Nephron progenitor cell (in vitro differentiated cells): ENCODE data around the gene GCSAM.

Experiments
- DNase-seq: peaks from one replicate; pipeline ENCODE4 v3.0.0; 2021
- H3K27ac Mint-ChIP-seq: 2 replicates; pipeline ENCODE4 v1.8.0; 2021; ENCODE audit warnings: mild to moderate bottlenecking, moderate library complexity, mixed read lengths
- H3K27me3 Mint-ChIP-seq: 2 replicates; pipeline ENCODE4 v1.8.0; 2021; ENCODE audit warnings: mild to moderate bottlenecking, low read depth, mixed read lengths; ENCODE audit not compliant: poor library complexity
- H3K36me3 Mint-ChIP-seq: 2 replicates; pipeline ENCODE4 v1.8.0; 2021; ENCODE audit warnings: low read depth, mixed read lengths
- H3K4me1 Mint-ChIP-seq: 2 replicates; pipeline ENCODE4 v1.8.0; 2021; ENCODE audit warnings: mixed read lengths
- H3K4me3 Mint-ChIP-seq: 2 replicates; pipeline ENCODE4 v1.8.0; 2021; ENCODE audit warnings: mild to moderate bottlenecking, moderate library complexity, mixed read lengths
- H3K9me3 Mint-ChIP-seq: 2 replicates; pipeline ENCODE4 v1.8.0; 2021; ENCODE audit warnings: mild to moderate bottlenecking, moderate library complexity, mixed read lengths
- TF ChIP-seq, protein P1 (sequence below): fragments of 200-600 bp; sonication (generic); IDR thresholded peaks from 2 replicates; pipeline ENCODE4 v1.5.0; 2021; ENCODE audit warnings: antibody characterized with exemption

The GCSAM gene

DNA sequence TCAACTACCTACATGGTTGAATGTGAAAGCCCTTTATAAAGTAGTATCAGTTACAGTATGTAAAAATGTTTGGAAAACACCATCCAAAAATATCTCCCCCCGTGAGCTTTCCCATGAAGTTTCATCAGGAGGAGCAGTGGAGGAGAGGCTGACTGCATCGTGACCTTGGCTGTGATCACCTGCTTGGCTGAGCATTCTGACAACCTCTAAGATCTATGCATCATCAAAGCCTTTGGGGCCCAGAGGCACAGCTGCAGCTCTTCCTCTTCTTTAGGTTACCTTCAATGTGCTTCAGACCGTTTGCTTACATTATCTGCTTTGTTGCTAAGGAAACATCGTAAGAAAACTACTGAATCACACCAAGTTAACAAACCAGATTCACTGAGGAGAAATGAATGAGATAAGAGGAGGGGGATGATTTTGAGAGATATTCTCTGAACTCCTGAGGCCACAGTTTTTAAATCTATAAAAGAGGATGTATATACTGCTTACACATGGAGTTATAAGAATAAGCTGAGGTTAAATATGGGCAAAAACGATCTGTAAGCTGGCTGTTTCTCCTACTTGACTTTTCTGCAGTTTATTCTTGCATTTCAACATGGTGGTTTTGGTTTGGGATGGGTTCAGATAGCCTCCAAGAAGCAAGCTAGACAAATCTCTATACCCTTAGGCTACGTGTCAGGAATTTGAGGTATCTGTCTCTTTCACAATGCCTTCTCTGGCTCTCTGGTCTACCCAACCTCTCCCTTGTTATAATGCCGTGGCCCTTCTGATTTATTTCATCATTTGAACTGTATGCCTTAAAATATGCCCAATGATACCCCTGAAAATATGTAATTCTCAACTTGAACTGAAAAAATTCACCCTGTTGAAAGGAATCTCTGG is 4.0 kb downstream of the GCSAM start:
- DNase-seq, result no peak
- Mint-ChIP-seq H3K4me3 (no peak overlapping the region), H3K4me1 (peaks cover 77% of the 10 kb centered on the region), H3K27ac (peak overlapping the region; percentile 52), H3K27me3 (no peaks in the 10 kb centered on the region), H3K9me3 (no peaks in the 10 kb centered on the region), H3K36me3 (peaks cover 48% of the 10 kb centered on the region)
- TF ChIP-seq, protein P1, sequence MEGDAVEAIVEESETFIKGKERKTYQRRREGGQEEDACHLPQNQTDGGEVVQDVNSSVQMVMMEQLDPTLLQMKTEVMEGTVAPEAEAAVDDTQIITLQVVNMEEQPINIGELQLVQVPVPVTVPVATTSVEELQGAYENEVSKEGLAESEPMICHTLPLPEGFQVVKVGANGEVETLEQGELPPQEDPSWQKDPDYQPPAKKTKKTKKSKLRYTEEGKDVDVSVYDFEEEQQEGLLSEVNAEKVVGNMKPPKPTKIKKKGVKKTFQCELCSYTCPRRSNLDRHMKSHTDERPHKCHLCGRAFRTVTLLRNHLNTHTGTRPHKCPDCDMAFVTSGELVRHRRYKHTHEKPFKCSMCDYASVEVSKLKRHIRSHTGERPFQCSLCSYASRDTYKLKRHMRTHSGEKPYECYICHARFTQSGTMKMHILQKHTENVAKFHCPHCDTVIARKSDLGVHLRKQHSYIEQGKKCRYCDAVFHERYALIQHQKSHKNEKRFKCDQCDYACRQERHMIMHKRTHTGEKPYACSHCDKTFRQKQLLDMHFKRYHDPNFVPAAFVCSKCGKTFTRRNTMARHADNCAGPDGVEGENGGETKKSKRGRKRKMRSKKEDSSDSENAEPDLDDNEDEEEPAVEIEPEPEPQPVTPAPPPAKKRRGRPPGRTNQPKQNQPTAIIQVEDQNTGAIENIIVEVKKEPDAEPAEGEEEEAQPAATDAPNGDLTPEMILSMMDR, result no peak

DNA sequence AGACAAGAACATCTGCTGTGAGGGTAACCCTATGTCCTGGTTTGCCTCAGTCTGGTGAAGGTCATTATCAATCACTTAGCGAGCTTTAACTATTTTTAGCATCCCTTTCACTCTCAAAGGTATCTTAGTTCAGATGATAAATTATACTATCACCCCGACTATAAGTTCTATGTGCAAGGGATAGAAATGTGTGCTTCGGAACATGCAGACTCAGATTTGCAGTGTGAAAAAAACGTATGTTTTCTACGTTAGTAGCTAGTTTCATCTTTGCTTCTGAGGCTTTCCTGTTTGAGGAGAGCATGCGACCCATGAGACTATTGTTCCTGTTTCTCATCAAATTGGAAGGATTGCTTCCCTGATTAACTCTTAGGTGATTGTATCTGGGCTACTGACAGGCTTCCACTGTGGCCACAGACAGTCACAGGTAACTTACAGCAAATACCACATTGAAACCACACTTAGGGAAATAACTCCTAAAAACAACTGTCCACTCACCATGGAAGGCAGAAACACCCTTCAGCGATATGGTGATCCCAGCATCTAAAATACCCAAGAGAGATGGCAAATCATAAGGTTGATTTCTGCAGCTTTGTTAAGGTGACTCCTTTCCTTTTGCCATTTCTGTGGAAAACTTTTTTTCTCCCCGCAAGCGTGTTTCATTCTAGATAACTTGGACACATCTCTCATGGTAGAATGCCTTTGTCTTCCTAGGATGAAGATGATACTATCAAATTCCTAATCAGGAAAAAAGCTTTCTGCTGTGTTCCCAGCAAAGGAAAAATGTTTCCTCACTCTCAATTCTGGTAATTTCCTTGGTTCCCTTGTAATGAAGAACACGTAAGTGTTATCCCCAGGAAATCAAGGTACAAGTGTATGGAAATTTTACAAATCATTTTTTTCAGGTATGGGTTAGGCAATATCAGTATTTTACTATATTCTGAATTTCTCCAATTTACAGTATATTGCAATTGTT is 5.2 kb downstream of the GCSAM start:
- TF ChIP-seq, protein P1, result no peak
- Mint-ChIP-seq H3K4me1 (peaks cover 76% of the 10 kb centered on the region), H3K27me3 (no peaks in the 10 kb centered on the region), H3K9me3 (no peaks in the 10 kb centered on the region), H3K4me3 (no peak overlapping the region), H3K27ac (peak overlapping the region; percentile 71), H3K36me3 (peaks cover 53% of the 10 kb centered on the region)
- DNase-seq, result no peak

DNA sequence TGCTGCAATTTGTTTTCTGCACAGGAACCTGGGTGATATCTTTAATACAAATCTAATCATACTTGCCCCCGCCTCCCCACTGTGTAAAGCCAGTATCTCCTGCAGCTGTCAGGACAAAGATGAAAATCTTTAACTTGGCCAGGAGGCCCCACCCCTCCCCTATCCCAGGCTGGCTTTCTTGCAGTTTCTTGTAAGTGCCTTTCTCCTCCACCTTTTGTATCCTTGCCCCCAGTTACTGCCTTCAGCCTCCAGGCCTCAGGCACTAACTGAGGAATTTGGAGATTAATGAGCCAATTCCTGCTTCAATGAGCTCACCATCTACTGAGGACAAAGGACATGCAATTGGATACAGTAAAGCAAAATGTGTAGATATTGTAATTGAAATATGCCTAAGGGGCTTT is 6.5 kb downstream of the GCSAM start:
- peak overlapping the region; percentile 13 for H3K4me3 Mint-ChIP-seq

DNA sequence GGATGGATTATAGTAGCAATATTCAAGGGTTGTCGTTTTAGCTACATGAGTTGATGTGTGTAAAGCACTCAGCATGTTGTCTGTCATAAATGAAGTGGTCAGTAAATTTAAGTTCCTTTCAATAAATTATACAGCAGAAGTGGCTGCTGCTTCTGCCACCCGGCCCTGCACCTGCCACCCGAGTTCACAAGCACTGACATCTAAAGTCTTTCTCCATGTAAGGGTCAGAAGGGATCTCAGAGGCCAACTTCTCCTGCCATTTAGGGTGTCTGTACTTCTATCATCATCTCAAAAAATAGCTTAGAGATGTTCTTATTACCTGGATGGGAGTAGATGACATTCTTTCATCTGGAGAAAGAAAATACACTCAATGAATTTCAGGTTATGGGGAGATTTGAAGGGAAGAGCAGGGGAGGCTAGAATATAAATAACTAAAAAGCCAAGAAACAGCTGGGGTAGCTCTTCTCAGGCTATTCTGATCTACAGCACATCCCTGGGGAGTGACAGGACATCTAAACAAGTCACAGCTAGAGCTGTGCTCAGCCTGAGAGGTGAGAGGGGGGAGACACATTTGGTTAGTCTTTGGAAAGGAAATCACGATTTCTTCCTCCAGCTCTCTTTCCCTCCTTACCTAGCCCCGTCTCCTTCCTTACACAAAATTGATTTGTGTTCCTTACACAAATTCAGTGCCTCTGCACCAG is 8.0 kb downstream of the GCSAM start:
- Mint-ChIP-seq H3K27ac (peak overlapping the region; percentile 99), H3K36me3 (peaks cover 55% of the 10 kb centered on the region), H3K9me3 (no peaks in the 10 kb centered on the region), H3K4me3 (peak overlapping the region; percentile 52), H3K4me1 (peaks cover 80% of the 10 kb centered on the region), H3K27me3 (no peaks in the 10 kb centered on the region)
- DNase-seq, result no peak
- TF ChIP-seq, protein P1, result no peak

More for the DNA sequence above, 6.5 kb downstream of the GCSAM start:
- peaks cover 58% of the 10 kb centered on the region for H3K36me3 Mint-ChIP-seq
- peaks cover 81% of the 10 kb centered on the region for H3K4me1 Mint-ChIP-seq
- peak overlapping the region; percentile 99 for H3K27ac Mint-ChIP-seq
- TF ChIP-seq, protein P1, result no peak
- H3K27me3 Mint-ChIP-seq, result no peaks in the 10 kb centered on the region
- DNase-seq, result peak; percentile 10
- no peaks in the 10 kb centered on the region for H3K9me3 Mint-ChIP-seq

DNA sequence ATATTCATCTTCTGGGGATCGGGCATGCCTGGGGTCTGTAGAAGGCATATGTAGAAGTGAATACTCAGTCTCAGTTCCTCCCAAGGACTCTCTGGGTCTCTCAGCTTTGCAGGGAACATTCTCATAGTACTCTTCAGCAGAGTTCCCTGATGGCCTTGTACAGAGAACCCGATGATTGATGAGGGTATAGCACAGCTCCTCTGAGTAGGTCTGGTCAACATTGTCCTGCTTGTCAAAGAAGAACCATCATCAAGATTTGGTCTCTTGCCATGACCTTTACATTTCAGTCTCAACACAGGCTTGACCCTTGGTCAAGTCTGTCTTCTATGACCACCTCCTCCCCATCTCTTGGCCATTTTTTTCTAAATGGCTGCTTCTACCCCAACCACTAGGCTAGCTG is 9.5 kb downstream of the GCSAM start:
- H3K9me3 Mint-ChIP-seq, result no peaks in the 10 kb centered on the region
- peak overlapping the region; percentile 97 for H3K27ac Mint-ChIP-seq

More for the DNA sequence above, 9.5 kb downstream of the GCSAM start:
- H3K4me3 Mint-ChIP-seq, result no peak overlapping the region
- H3K4me1 Mint-ChIP-seq, result peaks cover 81% of the 10 kb centered on the region
- peaks cover 55% of the 10 kb centered on the region for H3K36me3 Mint-ChIP-seq
- TF ChIP-seq, protein P1, result no peak
- no peaks in the 10 kb centered on the region for H3K27me3 Mint-ChIP-seq
- DNase-seq, result no peak
